GM23338 (cell line): Measurements from ENCODE around the gene SLC35F2. TPM values are rescaled to one million over a fixed set of nuclear protein-coding genes. Genes with fewer than 3 reads are reported as not detected.
"Not testable (repeated sequence)": the region's sequence is repeated elsewhere in the genome, so short reads cannot be mapped to it uniquely, and the experiment has no call there.

Source experiments
- ATAC-seq: fragments of 200-7000 bp; cut with Tn5 transposase; 3 replicates; pipeline ENCODE4 v1.9.1; 2020
- DNase-seq: peaks from one replicate; pipeline ENCODE4 v3.0.0-alpha.2; 2015; ENCODE audit warnings: low spot score
- H2AFZ ChIP-seq: fragments of 200-600 bp; sonication (generic); 2 replicates; pipeline ENCODE4 v1.8.0; 2016; ENCODE audit warnings: antibody characterized with exemption, mild to moderate bottlenecking, moderate library complexity
- H3F3A ChIP-seq: fragments of 200-600 bp; sonication (generic); replicated peaks from 2 replicates; pipeline ENCODE4 v1.8.0; 2017; ENCODE audit warnings: antibody characterized with exemption, mixed run types, low read depth
- H3K27ac ChIP-seq: fragments of 200-600 bp; sonication (generic); 2 replicates; pipeline ENCODE4 v1.6.1; 2016; ENCODE audit warnings: low read depth
- H3K27me3 ChIP-seq: fragments of 200-600 bp; sonication (generic); 2 replicates; pipeline ENCODE4 v1.8.0; 2016; ENCODE audit warnings: mild to moderate bottlenecking, mixed run types, moderate library complexity; ENCODE audit not compliant: insufficient read depth
- H3K36me3 ChIP-seq: fragments of 200-600 bp; sonication (generic); 2 replicates; pipeline ENCODE4 v1.8.0; 2016; ENCODE audit warnings: mild to moderate bottlenecking; ENCODE audit not compliant: insufficient read depth
- H3K4me1 ChIP-seq: fragments of 200-600 bp; sonication (generic); 2 replicates; pipeline ENCODE4 v1.8.0; 2016; ENCODE audit warnings: mild to moderate bottlenecking, moderate library complexity; ENCODE audit not compliant: insufficient read depth
- H3K4me2 ChIP-seq: fragments of 200-600 bp; sonication (generic); 2 replicates; pipeline ENCODE4 v1.7.1; 2017; ENCODE audit warnings: mixed run types
- H3K4me3 ChIP-seq: fragments of 200-600 bp; sonication (generic); 2 replicates; pipeline ENCODE4 v1.6.1; 2016; ENCODE audit warnings: mixed run types
- H3K79me2 ChIP-seq: fragments of 200-600 bp; sonication (generic); replicated peaks from 2 replicates; pipeline ENCODE4 v1.8.0; 2017; ENCODE audit warnings: mild to moderate bottlenecking; ENCODE audit not compliant: insufficient read depth
- H3K9me2 ChIP-seq: fragments of 200-600 bp; sonication (generic); 2 replicates; pipeline ENCODE4 v1.8.0; 2017; ENCODE audit not compliant: insufficient read depth
- H4K20me1 ChIP-seq: fragments of 200-600 bp; sonication (generic); replicated peaks from 2 replicates; pipeline ENCODE4 v1.8.0; 2017; ENCODE audit warnings: mild to moderate bottlenecking; ENCODE audit not compliant: insufficient read depth
- H3K27ac Mint-ChIP-seq: 2 replicates; pipeline ENCODE4 v1.8.0; 2020; ENCODE audit warnings: inconsistent platforms, mild to moderate bottlenecking, moderate library complexity, mixed read lengths
- H3K27me3 Mint-ChIP-seq: 3 replicates; pipeline ENCODE4 v1.8.0; 2022; ENCODE audit warnings: low read depth, mild to moderate bottlenecking, moderate library complexity, mixed read lengths, inconsistent platforms; ENCODE audit not compliant: insufficient read depth, poor library complexity
- H3K36me3 Mint-ChIP-seq: 3 replicates; pipeline ENCODE4 v1.8.0; 2021; ENCODE audit warnings: low read depth, mild to moderate bottlenecking, inconsistent platforms, moderate library complexity, mixed read lengths
- H3K4me1 Mint-ChIP-seq: 3 replicates; pipeline ENCODE4 v1.8.0; 2020; ENCODE audit warnings: mild to moderate bottlenecking, inconsistent platforms, mixed read lengths
- H3K4me3 Mint-ChIP-seq: 3 replicates; pipeline ENCODE4 v1.8.0; 2021; ENCODE audit warnings: moderate library complexity, mild to moderate bottlenecking, inconsistent platforms, mixed read lengths
- H3K9me3 Mint-ChIP-seq: 3 replicates; pipeline ENCODE4 v1.8.0; 2020; ENCODE audit warnings: moderate library complexity, mild to moderate bottlenecking, inconsistent platforms, mixed read lengths
- CREB1 ChIP-seq: fragments of 250-450 bp; sonication (Bioruptor Pico); IDR thresholded peaks from 2 replicates; pipeline ENCODE4 v1.5.0; 2020; ENCODE audit warnings: low read depth, mild to moderate bottlenecking, moderate library complexity
- ETS1 ChIP-seq: IDR thresholded peaks from 2 replicates; pipeline ENCODE4 v1.6.1; 2016; ENCODE audit warnings: antibody characterized with exemption
- EZH2 ChIP-seq: fragments of 200-600 bp; sonication (generic); IDR thresholded peaks from one replicate; pipeline ENCODE4 v1.8.0; 2017; ENCODE audit warnings: antibody characterized with exemption, mild to moderate bottlenecking, low read depth; ENCODE audit not compliant: unreplicated experiment
- EZH2phosphoT487 ChIP-seq: fragments of 200-600 bp; sonication (generic); IDR thresholded peaks from one replicate; pipeline ENCODE4 v1.8.1; 2018; ENCODE audit warnings: antibody characterized with exemption; ENCODE audit not compliant: unreplicated experiment
- NANOG ChIP-seq: IDR thresholded peaks from 2 replicates; pipeline ENCODE4 v1.6.1; 2016; ENCODE audit warnings: antibody characterized with exemption, borderline replicate concordance
- POLR2AphosphoS5 ChIP-seq: IDR thresholded peaks from 2 replicates; pipeline ENCODE4 v1.6.1; 2016; ENCODE audit warnings: antibody characterized with exemption, low read depth
- STAT1 ChIP-seq: IDR thresholded peaks from one replicate; pipeline ENCODE4 v1.6.1; 2016; ENCODE audit warnings: antibody characterized with exemption; ENCODE audit not compliant: unreplicated experiment
- ZNF331 ChIP-seq: fragments of 250-450 bp; sonication (Bioruptor Pico); IDR thresholded peaks from 2 replicates; pipeline ENCODE4 v1.5.0; 2020; ENCODE audit warnings: low read depth, mild to moderate bottlenecking, moderate library complexity
- polyA plus RNA-seq: library from polyadenylated mRNA; unstranded; fragments of >200 nt; fragmentation: Nextera tagmentation; extraction: Ambion mirVana; gene quantifications from 2 replicates; pipeline ENCODE4 v1.2.1, GENCODE V29; 2016
- total RNA-seq: library from RNA; depleted of rRNA; stranded (reverse); fragments of >200 nt; shearing (Covaris generic); gene quantifications from 2 replicates; pipeline ENCODE4 v1.2.3, GENCODE V29; 2014
- TF ChIP-seq, protein P1 (sequence below): IDR thresholded peaks from one replicate; pipeline ENCODE4 v1.6.1; 2018; ENCODE audit warnings: antibody characterized with exemption; ENCODE audit not compliant: unreplicated experiment

Gene SLC35F2
- total and polyA plus RNA-seq, 2 experiments from 2014 or later: 25.2 to 32.5 TPM

DNA sequence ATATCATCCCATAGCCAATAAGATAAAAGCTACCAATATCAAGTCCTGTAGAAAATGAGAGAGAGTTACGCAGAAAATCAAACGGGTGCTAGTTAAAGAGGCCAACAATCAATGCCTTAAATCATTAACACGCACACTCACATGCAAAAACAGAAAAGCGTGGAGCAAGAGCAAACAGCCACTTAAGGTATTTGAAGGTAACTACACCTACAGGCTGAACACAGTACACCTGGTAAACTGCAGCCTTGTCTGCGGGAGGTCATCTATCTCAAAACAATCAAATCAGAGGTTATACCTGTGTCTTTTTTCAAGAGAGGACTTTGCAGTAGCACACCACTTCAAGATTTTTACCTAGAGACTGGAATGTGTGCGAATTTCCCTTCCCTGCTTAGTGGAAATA lies 23.6 kb downstream of the SLC35F2 start:
- peaks cover 14% of the 10 kb centered on the region for H3K27me3 ChIP-seq
- peaks cover 61% of the 10 kb centered on the region; the same call in 1 of the 2 replicates for H4K20me1 ChIP-seq
- H3K36me3 Mint-ChIP-seq: no peaks in the 10 kb centered on the region
- H3K4me3 Mint-ChIP-seq: no peak overlapping the region
- ATAC-seq (peak; percentile 65), DNase-seq (peak; percentile 25)
- peaks cover 39% of the 10 kb centered on the region for H3K4me1 Mint-ChIP-seq
- H3F3A ChIP-seq: no peaks in the 10 kb centered on the region
- H2AFZ ChIP-seq: no peak overlapping the region
- no peaks in the 10 kb centered on the region for H3K9me2 ChIP-seq
- TF ChIP-seq POLR2AphosphoS5 (no peak), STAT1 (no peak), EZH2 (no peak)
- no peak overlapping the region for H3K27ac ChIP-seq
- no peak overlapping the region for H3K27ac Mint-ChIP-seq
- H3K27me3 Mint-ChIP-seq: peaks cover 2% of the 10 kb centered on the region
- H3K4me2 ChIP-seq: no peak overlapping the region
- no peaks in the 10 kb centered on the region for H3K9me3 Mint-ChIP-seq
- no peaks in the 10 kb centered on the region for H3K36me3 ChIP-seq
- H3K79me2 ChIP-seq: peaks cover 66% of the 10 kb centered on the region
- no peak overlapping the region for H3K4me3 ChIP-seq
- peaks cover 31% of the 10 kb centered on the region for H3K4me1 ChIP-seq

- DNase-seq: peak; percentile 67
These were observed 24.7 kb downstream of the SLC35F2 start for GRCh38 chr11:107833926-107834325.

DNA sequence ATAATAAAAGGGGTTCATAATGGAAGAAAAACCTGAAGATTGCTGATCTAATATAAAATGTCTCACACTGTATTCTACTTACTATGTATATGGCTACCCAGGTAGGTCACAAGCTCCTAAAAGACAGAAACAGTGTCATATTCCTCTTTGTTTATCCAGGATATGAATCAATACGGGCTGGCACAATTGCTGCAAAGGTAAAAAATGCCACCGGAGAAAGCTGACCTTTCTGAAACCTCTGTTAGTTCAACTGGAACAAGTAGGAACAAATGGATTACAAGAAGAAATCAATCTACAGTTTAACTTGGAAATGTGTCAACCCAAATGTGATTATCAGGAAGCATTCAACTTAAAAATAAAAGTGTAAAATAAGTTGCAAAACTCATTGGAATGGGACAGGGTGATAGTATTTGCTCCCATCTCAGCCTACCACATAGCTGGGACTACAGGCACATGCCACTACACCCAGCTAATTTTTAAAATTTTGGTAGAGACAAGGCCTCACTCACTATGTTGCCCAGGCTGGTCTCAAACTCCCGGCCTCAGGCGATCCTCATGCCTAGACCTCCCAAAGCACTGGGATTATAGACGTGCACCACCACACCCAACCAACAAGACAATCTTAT lies 27.6 kb downstream of the SLC35F2 start:
- H3K27ac ChIP-seq: no peak overlapping the region
- no peaks in the 10 kb centered on the region for H3K36me3 Mint-ChIP-seq
- peaks cover 31% of the 10 kb centered on the region for H3K4me1 ChIP-seq
- H3K4me1 Mint-ChIP-seq: peaks cover 30% of the 10 kb centered on the region
- peaks cover 62% of the 10 kb centered on the region for H3K79me2 ChIP-seq
- H4K20me1 ChIP-seq: peaks cover 53% of the 10 kb centered on the region; the same call in 1 of the 2 replicates
- no peaks in the 10 kb centered on the region for H3F3A ChIP-seq
- H3K4me3 ChIP-seq: no peak overlapping the region
- peaks cover 14% of the 10 kb centered on the region for H3K27me3 ChIP-seq
- no peaks in the 10 kb centered on the region for H3K27me3 Mint-ChIP-seq
- DNase-seq: no peak
- no peak overlapping the region for H2AFZ ChIP-seq
- no peak overlapping the region for H3K4me2 ChIP-seq
- no peak overlapping the region for H3K27ac Mint-ChIP-seq
- H3K9me2 ChIP-seq: no peaks in the 10 kb centered on the region
- no peaks in the 10 kb centered on the region for H3K9me3 Mint-ChIP-seq
- no peaks in the 10 kb centered on the region for H3K36me3 ChIP-seq
- no peak overlapping the region for H3K4me3 Mint-ChIP-seq
- ATAC-seq: no peak
- TF ChIP-seq EZH2phosphoT487 (no peak), EZH2 (no peak), CREB1 (CRISPR knock-in tag) (no peak), STAT1 (no peak), ETS1 (no peak), NANOG (no peak), ZNF331 (CRISPR knock-in tag) (no peak)
- TF ChIP-seq, protein P1, sequence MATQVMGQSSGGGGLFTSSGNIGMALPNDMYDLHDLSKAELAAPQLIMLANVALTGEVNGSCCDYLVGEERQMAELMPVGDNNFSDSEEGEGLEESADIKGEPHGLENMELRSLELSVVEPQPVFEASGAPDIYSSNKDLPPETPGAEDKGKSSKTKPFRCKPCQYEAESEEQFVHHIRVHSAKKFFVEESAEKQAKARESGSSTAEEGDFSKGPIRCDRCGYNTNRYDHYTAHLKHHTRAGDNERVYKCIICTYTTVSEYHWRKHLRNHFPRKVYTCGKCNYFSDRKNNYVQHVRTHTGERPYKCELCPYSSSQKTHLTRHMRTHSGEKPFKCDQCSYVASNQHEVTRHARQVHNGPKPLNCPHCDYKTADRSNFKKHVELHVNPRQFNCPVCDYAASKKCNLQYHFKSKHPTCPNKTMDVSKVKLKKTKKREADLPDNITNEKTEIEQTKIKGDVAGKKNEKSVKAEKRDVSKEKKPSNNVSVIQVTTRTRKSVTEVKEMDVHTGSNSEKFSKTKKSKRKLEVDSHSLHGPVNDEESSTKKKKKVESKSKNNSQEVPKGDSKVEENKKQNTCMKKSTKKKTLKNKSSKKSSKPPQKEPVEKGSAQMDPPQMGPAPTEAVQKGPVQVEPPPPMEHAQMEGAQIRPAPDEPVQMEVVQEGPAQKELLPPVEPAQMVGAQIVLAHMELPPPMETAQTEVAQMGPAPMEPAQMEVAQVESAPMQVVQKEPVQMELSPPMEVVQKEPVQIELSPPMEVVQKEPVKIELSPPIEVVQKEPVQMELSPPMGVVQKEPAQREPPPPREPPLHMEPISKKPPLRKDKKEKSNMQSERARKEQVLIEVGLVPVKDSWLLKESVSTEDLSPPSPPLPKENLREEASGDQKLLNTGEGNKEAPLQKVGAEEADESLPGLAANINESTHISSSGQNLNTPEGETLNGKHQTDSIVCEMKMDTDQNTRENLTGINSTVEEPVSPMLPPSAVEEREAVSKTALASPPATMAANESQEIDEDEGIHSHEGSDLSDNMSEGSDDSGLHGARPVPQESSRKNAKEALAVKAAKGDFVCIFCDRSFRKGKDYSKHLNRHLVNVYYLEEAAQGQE: no peak

More at GRCh38 chr11:107833926-107834325, 24.7 kb downstream of the SLC35F2 start:
- TF ChIP-seq NANOG: peak; percentile 61; the same call in 1 of the 2 replicates
- H4K20me1 ChIP-seq: peaks cover 66% of the 10 kb centered on the region; the same call in 1 of the 2 replicates
- peak overlapping the region; percentile 68 for H3K4me2 ChIP-seq
- peak overlapping the region; percentile 2; the same call in 1 of the 2 replicates for H3K4me3 ChIP-seq
- H3K9me2 ChIP-seq, H3K27ac ChIP-seq, H3K36me3 Mint-ChIP-seq, H2AFZ ChIP-seq, H3K27ac Mint-ChIP-seq, H3F3A ChIP-seq, H3K27me3 Mint-ChIP-seq, H3K36me3 ChIP-seq, H3K9me3 Mint-ChIP-seq: not testable (repeated sequence)
- H3K4me1 Mint-ChIP-seq: peaks cover 39% of the 10 kb centered on the region
- H3K27me3 ChIP-seq: peaks cover 14% of the 10 kb centered on the region
- ATAC-seq: peak; percentile 78
- H3K79me2 ChIP-seq: peaks cover 67% of the 10 kb centered on the region
- H3K4me1 ChIP-seq: peaks cover 31% of the 10 kb centered on the region
- peak overlapping the region; percentile 16; the same call in 2 of the 3 replicates for H3K4me3 Mint-ChIP-seq
